ENCODE results near the gene NBEAL2.

The NBEAL2 gene

DNA sequence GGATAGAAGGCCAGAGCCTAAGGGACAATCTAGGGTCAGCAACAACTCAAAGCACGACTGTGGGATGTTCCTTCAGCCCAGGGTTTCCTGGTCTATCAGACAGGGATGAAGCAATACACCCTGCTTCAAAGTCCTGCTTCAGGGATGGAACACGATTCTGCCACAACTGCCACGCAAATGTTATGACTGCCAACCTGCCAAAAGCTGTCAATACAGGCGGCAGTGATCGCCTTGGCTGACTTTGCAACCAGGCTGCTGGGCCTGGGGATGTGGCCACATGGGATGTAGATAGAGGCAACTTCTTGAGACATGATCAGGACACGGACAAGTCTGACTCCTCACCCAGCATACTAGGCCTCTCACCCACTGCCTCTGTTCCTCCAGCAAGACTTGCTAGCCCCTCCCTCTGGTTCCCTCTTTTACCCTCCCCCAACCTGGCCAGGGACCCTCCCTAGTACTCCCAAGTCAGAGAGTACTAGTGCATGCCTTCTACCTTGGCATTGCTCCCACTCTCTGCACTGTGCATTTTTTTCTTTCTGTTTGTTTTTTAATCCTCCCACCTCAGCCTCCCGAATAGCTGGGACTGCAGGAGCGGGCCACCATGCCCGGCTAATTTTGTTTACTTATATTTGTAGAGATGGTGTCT lies 10.6 kb upstream of the NBEAL2 start:
- Histone ChIP-seq H3K27ac (ENCODE audit: extremely low read depth, low read depth, low read length) (no peak overlapping the region), H3K4me1 (ENCODE audit: control insufficient read depth, insufficient read depth, low read length) (no peaks in the 10 kb centered on the region), H3K9me3 (ENCODE audit: control insufficient read depth, insufficient read depth, low read depth, low read length) (no peaks in the 10 kb centered on the region), H3K36me3 (ENCODE audit: control insufficient read depth in 2 of 2, insufficient read depth in 1 of 2, low read length in 2 of 2) (peaks cover 0 to 47% of the 10 kb centered on the region in 2 experiments; a peak in 1 of 3 replicates), H3K4me3 (ENCODE audit: low read depth, low read length) (no peak overlapping the region)
- CTCF ChIA-PET = interaction anchor here (0.6 kb wide), 1 partner anchor 285 kb away, joined by 3 read pairs; no protein-coding TSS in a partner anchor
- POLR2A ChIA-PET = no interaction called here
- no peak for TF ChIP-seq ZNF341 (tag by site-specific recombination; IDR thresholded peaks at IDR 0.05; ENCODE audit: low read depth)
- TF ChIP-seq WT1 (tag by site-specific recombination; IDR thresholded peaks at IDR 0.05) = peak; percentile 53; the same call in 1 of the 2 replicates

- ChIA-PET POLR2A (no interaction called here), CTCF (no interaction called here)
- H3K36me3 ChIP-seq (ENCODE audit: control insufficient read depth in 2 of 2, insufficient read depth in 1 of 2, low read length in 2 of 2) = peaks cover 0 to 52% of the 10 kb centered on the region in 2 experiments; a peak in 1 of 3 replicates
Measured at GRCh38 chr3:46970391-46971091, 8.9 kb upstream of the NBEAL2 start.

GRCh38 chr3:46971151-46971550 lies 8.3 kb upstream of the NBEAL2 start:
- TF ChIP-seq ZSCAN5A (tag by site-specific recombination; IDR thresholded peaks at IDR 0.05) (no peak), SP2 (tag by site-specific recombination; IDR thresholded peaks at IDR 0.05) (no peak)
- CTCF ChIA-PET = no interaction called here
- Histone ChIP-seq H3K4me3 (ENCODE audit: low read depth, low read length) (no peak overlapping the region), H3K4me1 (ENCODE audit: control insufficient read depth, insufficient read depth, low read length) (no peaks in the 10 kb centered on the region), H3K9me3 (ENCODE audit: control insufficient read depth, insufficient read depth, low read depth, low read length) (no peaks in the 10 kb centered on the region), H3K36me3 (ENCODE audit: control insufficient read depth in 2 of 2, insufficient read depth in 1 of 2, low read length in 2 of 2) (peaks cover 0 to 47% of the 10 kb centered on the region in 2 experiments; a peak in 1 of 3 replicates), H3K27ac (ENCODE audit: extremely low read depth, low read depth, low read length) (no peak overlapping the region)
- POLR2A ChIA-PET = no interaction called here

More at GRCh38 chr3:46970391-46971091, 8.9 kb upstream of the NBEAL2 start:
- no peak overlapping the region for H3K27ac ChIP-seq (ENCODE audit: extremely low read depth, low read depth, low read length)
- H3K4me3 ChIP-seq (ENCODE audit: low read depth, low read length) = no peak overlapping the region
- no peak for TF ChIP-seq KLF10 (tag by site-specific recombination; IDR thresholded peaks at IDR 0.05)
- no peak for TF ChIP-seq ZNF174 (tag by site-specific recombination; IDR thresholded peaks at IDR 0.05)
- TF ChIP-seq ZNF521 (tag by site-specific recombination; IDR thresholded peaks at IDR 0.05) = no peak
- TF ChIP-seq ZNF629 (tag by site-specific recombination; IDR thresholded peaks at IDR 0.05) = no peak
- no peak for TF ChIP-seq ZNF23 (tag by site-specific recombination; IDR thresholded peaks at IDR 0.05; ENCODE audit: borderline replicate concordance)
- no peak for TF ChIP-seq GLIS2 (tag by site-specific recombination; IDR thresholded peaks at IDR 0.05)
- TF ChIP-seq GLI2 (tag by site-specific recombination; IDR thresholded peaks at IDR 0.05; ENCODE audit: borderline replicate concordance, low read depth) = no peak
- no peak for TF ChIP-seq ZNF16 (tag by site-specific recombination; IDR thresholded peaks at IDR 0.05; ENCODE audit: low read depth)
- TF ChIP-seq ZNF175 (tag by site-specific recombination; IDR thresholded peaks at IDR 0.05) = no peak
- TF ChIP-seq KLF8 (tag by site-specific recombination; IDR thresholded peaks at IDR 0.05) = no peak
- TF ChIP-seq ZNF148 (tag by site-specific recombination; IDR thresholded peaks at IDR 0.05; ENCODE audit: borderline replicate concordance) = no peak
- no peaks in the 10 kb centered on the region for H3K4me1 ChIP-seq (ENCODE audit: control insufficient read depth, insufficient read depth, low read length)
- no peaks in the 10 kb centered on the region for H3K9me3 ChIP-seq (ENCODE audit: control insufficient read depth, insufficient read depth, low read depth, low read length)

All from HEK293 (cell line).